ENCODE data around the gene KLHL29. TPM values are rescaled to one million over a fixed set of nuclear protein-coding genes. Genes with fewer than 3 reads are reported as not detected.

Gene KLHL29
- total RNA-seq, 1 donor from 2014 or later = 5.5 TPM

DNA sequence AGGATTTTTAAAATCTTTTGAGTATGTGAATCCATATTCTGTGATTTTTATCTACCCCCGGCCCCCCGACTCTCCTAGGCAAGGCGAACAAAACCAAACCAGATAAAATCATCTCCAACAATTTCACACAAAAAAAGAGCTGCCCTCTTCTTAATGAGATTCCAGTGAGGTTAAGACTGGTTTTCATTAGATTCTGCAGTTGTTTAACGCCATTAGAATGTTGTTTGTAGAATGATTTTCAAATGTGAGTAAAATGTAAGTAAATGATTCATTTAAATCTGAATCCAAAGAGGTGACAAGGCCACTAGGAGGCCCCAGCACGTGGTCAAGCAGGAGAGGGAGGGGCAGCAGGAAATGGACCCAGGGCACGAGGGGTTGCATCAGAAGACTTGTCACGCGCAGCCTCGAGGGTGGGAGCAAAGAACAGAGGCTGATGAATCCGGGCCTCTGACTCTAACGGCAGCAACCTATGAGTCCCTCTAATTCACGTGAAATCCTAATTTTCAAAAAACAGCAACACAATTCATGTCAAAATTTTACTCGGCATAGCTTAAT lies 24.3 kb upstream of the KLHL29 start:
- TF ChIP-seq EZH2 (IDR thresholded peaks at IDR 0.05; ENCODE audit: insufficient read depth, low read length) = no peak
- TF ChIP-seq, protein P1, sequence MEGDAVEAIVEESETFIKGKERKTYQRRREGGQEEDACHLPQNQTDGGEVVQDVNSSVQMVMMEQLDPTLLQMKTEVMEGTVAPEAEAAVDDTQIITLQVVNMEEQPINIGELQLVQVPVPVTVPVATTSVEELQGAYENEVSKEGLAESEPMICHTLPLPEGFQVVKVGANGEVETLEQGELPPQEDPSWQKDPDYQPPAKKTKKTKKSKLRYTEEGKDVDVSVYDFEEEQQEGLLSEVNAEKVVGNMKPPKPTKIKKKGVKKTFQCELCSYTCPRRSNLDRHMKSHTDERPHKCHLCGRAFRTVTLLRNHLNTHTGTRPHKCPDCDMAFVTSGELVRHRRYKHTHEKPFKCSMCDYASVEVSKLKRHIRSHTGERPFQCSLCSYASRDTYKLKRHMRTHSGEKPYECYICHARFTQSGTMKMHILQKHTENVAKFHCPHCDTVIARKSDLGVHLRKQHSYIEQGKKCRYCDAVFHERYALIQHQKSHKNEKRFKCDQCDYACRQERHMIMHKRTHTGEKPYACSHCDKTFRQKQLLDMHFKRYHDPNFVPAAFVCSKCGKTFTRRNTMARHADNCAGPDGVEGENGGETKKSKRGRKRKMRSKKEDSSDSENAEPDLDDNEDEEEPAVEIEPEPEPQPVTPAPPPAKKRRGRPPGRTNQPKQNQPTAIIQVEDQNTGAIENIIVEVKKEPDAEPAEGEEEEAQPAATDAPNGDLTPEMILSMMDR (IDR thresholded peaks at IDR 0.05; ENCODE audit: insufficient read depth, low read depth, low read length) = no peak
- no peak for DNase-seq (ENCODE audit: low read depth)
- no peak overlapping the region for H3K27ac Mint-ChIP-seq (ENCODE audit: unreplicated experiment)

DNA sequence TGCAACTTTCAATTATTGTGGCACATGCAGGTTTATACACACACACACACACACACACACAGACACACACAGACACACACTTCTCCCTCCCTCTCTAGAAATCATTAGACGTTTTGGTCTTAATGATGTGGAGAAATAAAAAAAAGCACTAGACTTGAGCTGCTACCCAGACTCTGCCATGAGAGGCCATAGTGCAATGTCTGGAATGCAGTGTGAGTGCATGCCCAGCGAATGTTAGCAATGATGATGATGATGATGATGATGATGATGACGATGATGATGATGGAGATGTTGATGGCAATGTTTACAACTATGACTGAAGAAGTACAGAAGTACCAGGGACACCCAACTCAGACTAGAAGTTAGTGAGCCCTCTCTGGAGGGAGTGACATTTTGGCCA lies 23.8 kb upstream of the KLHL29 start:
- Mint-ChIP-seq H3K4me3 (ENCODE audit: unreplicated experiment) (no peak overlapping the region), H3K4me1 (ENCODE audit: low read depth, unreplicated experiment) (no peaks in the 10 kb centered on the region), H3K36me3 (ENCODE audit: low read depth, unreplicated experiment) (no peaks in the 10 kb centered on the region), H3K9me3 (ENCODE audit: unreplicated experiment) (peaks cover 4% of the 10 kb centered on the region), H3K27ac (ENCODE audit: unreplicated experiment) (no peak overlapping the region), H3K27me3 (ENCODE audit: low read depth, unreplicated experiment) (peaks cover 59% of the 10 kb centered on the region)
- TF ChIP-seq EZH2 (IDR thresholded peaks at IDR 0.05; ENCODE audit: insufficient read depth, low read length) = no peak
- TF ChIP-seq, protein P1 (IDR thresholded peaks at IDR 0.05; ENCODE audit: insufficient read depth, low read depth, low read length) = no peak
- peaks cover 6% of the 10 kb centered on the region for H3K27me3 ChIP-seq (ENCODE audit: insufficient read depth, low read length)
- no peak overlapping the region for H3K4me3 ChIP-seq (ENCODE audit: insufficient read depth, low read depth, low read length)
- H4K20me1 ChIP-seq (ENCODE audit: insufficient read depth, low read length) = no peaks in the 10 kb centered on the region
- no peaks in the 10 kb centered on the region for H3K79me2 ChIP-seq (ENCODE audit: insufficient read depth, low read length)
- no peaks in the 10 kb centered on the region for H3K9me3 ChIP-seq (ENCODE audit: insufficient read depth, low read depth, low read length)
- no peaks in the 10 kb centered on the region for H3K4me1 ChIP-seq (ENCODE audit: insufficient read depth, low read length)
- no peak overlapping the region for H3K9ac ChIP-seq (ENCODE audit: low read length)
- no peak overlapping the region for H2AFZ ChIP-seq (ENCODE audit: low read depth, low read length)
- FAIRE-seq (no peak), DNase-seq (ENCODE audit: low read depth) (no peak)
- no peak overlapping the region for H3K4me2 ChIP-seq (ENCODE audit: low read length)
- no peak overlapping the region for H3K27ac ChIP-seq (ENCODE audit: low read depth, low read length)
- H3K36me3 ChIP-seq (ENCODE audit: insufficient read depth, low read length) = no peaks in the 10 kb centered on the region

More for the DNA sequence above, 24.3 kb upstream of the KLHL29 start:
- no peak overlapping the region for H3K4me2 ChIP-seq (ENCODE audit: low read length)
- no peaks in the 10 kb centered on the region for H3K9me3 ChIP-seq (ENCODE audit: insufficient read depth, low read depth, low read length)
- no peak overlapping the region for H3K9ac ChIP-seq (ENCODE audit: low read length)
- H2AFZ ChIP-seq (ENCODE audit: low read depth, low read length) = no peak overlapping the region
- H3K4me1 Mint-ChIP-seq (ENCODE audit: low read depth, unreplicated experiment) = no peaks in the 10 kb centered on the region
- no peaks in the 10 kb centered on the region for H3K36me3 Mint-ChIP-seq (ENCODE audit: low read depth, unreplicated experiment)
- no peaks in the 10 kb centered on the region for H3K36me3 ChIP-seq (ENCODE audit: insufficient read depth, low read length)
- H3K4me3 ChIP-seq (ENCODE audit: insufficient read depth, low read depth, low read length) = no peak overlapping the region
- no peaks in the 10 kb centered on the region for H3K79me2 ChIP-seq (ENCODE audit: insufficient read depth, low read length)
- no peaks in the 10 kb centered on the region for H3K4me1 ChIP-seq (ENCODE audit: insufficient read depth, low read length)
- FAIRE-seq = no peak
- no peak overlapping the region for H3K4me3 Mint-ChIP-seq (ENCODE audit: unreplicated experiment)
- H3K9me3 Mint-ChIP-seq (ENCODE audit: unreplicated experiment) = peaks cover 4% of the 10 kb centered on the region
- H3K27ac ChIP-seq (ENCODE audit: low read depth, low read length) = no peak overlapping the region
- peaks cover 60% of the 10 kb centered on the region for H3K27me3 Mint-ChIP-seq (ENCODE audit: low read depth, unreplicated experiment)
- H3K27me3 ChIP-seq (ENCODE audit: insufficient read depth, low read length) = peaks cover 6% of the 10 kb centered on the region
- H4K20me1 ChIP-seq (ENCODE audit: insufficient read depth, low read length) = no peaks in the 10 kb centered on the region

DNA sequence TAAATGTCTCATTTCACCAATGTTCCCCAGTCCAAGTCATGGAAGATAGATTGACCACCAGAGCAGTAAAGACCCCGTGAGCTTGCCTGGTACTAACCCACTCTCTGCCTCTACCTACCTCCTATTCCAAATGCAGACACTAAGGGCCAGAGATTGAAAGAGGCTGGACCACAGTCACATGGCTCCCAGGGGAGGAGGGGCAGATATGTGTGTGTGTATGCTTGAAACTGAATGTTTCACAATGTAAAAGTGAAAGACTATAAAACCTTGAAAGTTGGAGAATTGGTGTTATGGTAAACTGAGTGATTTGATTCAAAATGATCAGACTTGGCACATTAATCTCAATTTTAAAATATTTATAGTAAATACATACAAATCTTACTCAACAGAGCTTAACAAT lies 21.7 kb upstream of the KLHL29 start:
- Mint-ChIP-seq H3K9me3 (ENCODE audit: unreplicated experiment) (peaks cover 1% of the 10 kb centered on the region), H3K36me3 (ENCODE audit: low read depth, unreplicated experiment) (no peaks in the 10 kb centered on the region), H3K27me3 (ENCODE audit: low read depth, unreplicated experiment) (peaks cover 42% of the 10 kb centered on the region), H3K27ac (ENCODE audit: unreplicated experiment) (no peak overlapping the region), H3K4me1 (ENCODE audit: low read depth, unreplicated experiment) (no peaks in the 10 kb centered on the region), H3K4me3 (ENCODE audit: unreplicated experiment) (no peak overlapping the region)
- no peaks in the 10 kb centered on the region for H3K36me3 ChIP-seq (ENCODE audit: insufficient read depth, low read length)
- H3K4me2 ChIP-seq (ENCODE audit: low read length) = no peak overlapping the region
- no peak overlapping the region for H3K9ac ChIP-seq (ENCODE audit: low read length)
- TF ChIP-seq EZH2 (IDR thresholded peaks at IDR 0.05; ENCODE audit: insufficient read depth, low read length) = no peak
- TF ChIP-seq, protein P1 (IDR thresholded peaks at IDR 0.05; ENCODE audit: insufficient read depth, low read depth, low read length) = no peak
- H3K27ac ChIP-seq (ENCODE audit: low read depth, low read length) = no peak overlapping the region
- no peaks in the 10 kb centered on the region for H3K9me3 ChIP-seq (ENCODE audit: insufficient read depth, low read depth, low read length)
- H3K4me3 ChIP-seq (ENCODE audit: insufficient read depth, low read depth, low read length) = no peak overlapping the region
- no peak overlapping the region for H2AFZ ChIP-seq (ENCODE audit: low read depth, low read length)
- H3K4me1 ChIP-seq (ENCODE audit: insufficient read depth, low read length) = no peaks in the 10 kb centered on the region
- H3K27me3 ChIP-seq (ENCODE audit: insufficient read depth, low read length) = peaks cover 6% of the 10 kb centered on the region
- no peaks in the 10 kb centered on the region for H4K20me1 ChIP-seq (ENCODE audit: insufficient read depth, low read length)
- no peak for DNase-seq (ENCODE audit: low read depth)
- no peak for FAIRE-seq
- no peaks in the 10 kb centered on the region for H3K79me2 ChIP-seq (ENCODE audit: insufficient read depth, low read length)
